ENCODE results near the gene FBXO41. TPM values are rescaled to one million over a fixed set of nuclear protein-coding genes. Genes with fewer than 3 reads are reported as not detected.

FBXO41 gene
- total RNA-seq, 2 experiments from 2014 or later: 20.4 to 57.9 TPM

- no peak for TF ChIP-seq EZH2phosphoT487 (IDR thresholded peaks at IDR 0.05; ENCODE audit: borderline replicate concordance, low read depth, low read length)
- no peaks in the 10 kb centered on the region for H3K9me2 ChIP-seq (ENCODE audit: insufficient read depth, low read length)
- no TSS peak for BruUV-seq (replicated peaks)
- H3K27ac ChIP-seq (ENCODE audit: low read depth, low read length, poor library complexity, severe bottlenecking): no peak overlapping the region
- no peaks in the 10 kb centered on the region for H3K9me3 ChIP-seq (ENCODE audit: low read length)
- peaks cover 82% of the 10 kb centered on the region for H3K36me3 ChIP-seq (ENCODE audit: insufficient read depth, low read length)
- peaks cover 7% of the 10 kb centered on the region for H3K4me1 ChIP-seq (ENCODE audit: insufficient read depth, low read length, poor library complexity, severe bottlenecking)
- ChIA-PET CTCF (ENCODE audit: unreplicated experiment) (no interaction called here), POLR2A (no interaction called here)
- DNase-seq (ENCODE audit: low spot score): no peak
- no peak overlapping the region for H3K4me3 ChIP-seq (ENCODE audit: low read depth, low read length, poor library complexity, severe bottlenecking)
- H4K20me1 ChIP-seq (ENCODE audit: insufficient read depth, low read length): no peaks in the 10 kb centered on the region
- H3K4me2 ChIP-seq (ENCODE audit: low read length): no peak overlapping the region
- intact Hi-C loops (cut with micrococcal nuclease; ENCODE audit: unreplicated experiment): no loop called here
- no peak overlapping the region for H2AFZ ChIP-seq (ENCODE audit: low read length)
- H3K79me2 ChIP-seq (ENCODE audit: insufficient read depth, low read depth, low read length): peaks cover 18% of the 10 kb centered on the region; the same call in 1 of the 2 replicates
Observed at GRCh38 chr2:73265298-73266060, 18.8 kb downstream of the FBXO41 start.

- intact Hi-C loops (cut with micrococcal nuclease; ENCODE audit: unreplicated experiment): no loop called here
- H3K4me1 ChIP-seq (ENCODE audit: insufficient read depth, low read length, poor library complexity, severe bottlenecking): peaks cover 3% of the 10 kb centered on the region
- TF ChIP-seq EZH2phosphoT487 (IDR thresholded peaks at IDR 0.05; ENCODE audit: borderline replicate concordance, low read depth, low read length) (no peak), CTCF (conservative IDR thresholded peaks at IDR 0.05; ENCODE audit: low read length) (no peak)
- no peaks in the 10 kb centered on the region for H3K9me2 ChIP-seq (ENCODE audit: insufficient read depth, low read length)
- ChIA-PET CTCF (ENCODE audit: unreplicated experiment) (no interaction called here), POLR2A (no interaction called here)
- no peak overlapping the region for H3K4me3 ChIP-seq (ENCODE audit: low read depth, low read length, poor library complexity, severe bottlenecking)
- no peak overlapping the region for H3K4me2 ChIP-seq (ENCODE audit: low read length)
- no peaks in the 10 kb centered on the region for H4K20me1 ChIP-seq (ENCODE audit: insufficient read depth, low read length)
- no peak overlapping the region for H3K27ac ChIP-seq (ENCODE audit: low read depth, low read length, poor library complexity, severe bottlenecking)
- H3K79me2 ChIP-seq (ENCODE audit: insufficient read depth, low read depth, low read length): peaks cover 16% of the 10 kb centered on the region; the same call in 1 of the 2 replicates
- peaks cover 82% of the 10 kb centered on the region for H3K36me3 ChIP-seq (ENCODE audit: insufficient read depth, low read length)
- no peak overlapping the region for H2AFZ ChIP-seq (ENCODE audit: low read length)
- no TSS peak for BruUV-seq (replicated peaks)
- H3K9me3 ChIP-seq (ENCODE audit: low read length): no peaks in the 10 kb centered on the region
- no peak for DNase-seq (ENCODE audit: low spot score)
Observed at GRCh38 chr2:73264783-73265182, 19.5 kb downstream of the FBXO41 start.

- Histone ChIP-seq H4K20me1 (ENCODE audit: insufficient read depth, low read length) (no peaks in the 10 kb centered on the region), H2AFZ (ENCODE audit: low read length) (no peak overlapping the region), H3K9me3 (ENCODE audit: low read length) (no peaks in the 10 kb centered on the region), H3K79me2 (ENCODE audit: insufficient read depth, low read depth, low read length) (peaks cover 14% of the 10 kb centered on the region; the same call in 1 of the 2 replicates), H3K4me1 (ENCODE audit: insufficient read depth, low read length, poor library complexity, severe bottlenecking) (no peaks in the 10 kb centered on the region), H3K36me3 (ENCODE audit: insufficient read depth, low read length) (peaks cover 85% of the 10 kb centered on the region), H3K4me2 (ENCODE audit: low read length) (no peak overlapping the region), H3K27ac (ENCODE audit: low read depth, low read length, poor library complexity, severe bottlenecking) (no peak overlapping the region), H3K4me3 (ENCODE audit: low read depth, low read length, poor library complexity, severe bottlenecking) (no peak overlapping the region), H3K9me2 (ENCODE audit: insufficient read depth, low read length) (no peaks in the 10 kb centered on the region)
- DNase-seq (ENCODE audit: low spot score): no peak
- ChIA-PET POLR2A (no interaction called here), CTCF (ENCODE audit: unreplicated experiment) (interaction anchor here (0.7 kb wide), 1 partner anchor 162 kb away, joined by 3 read pairs; no protein-coding TSS in a partner anchor)
- intact Hi-C loops (cut with micrococcal nuclease; ENCODE audit: unreplicated experiment): no loop called here
- BruUV-seq (replicated peaks): no TSS peak
- TF ChIP-seq EZH2phosphoT487 (IDR thresholded peaks at IDR 0.05; ENCODE audit: borderline replicate concordance, low read depth, low read length) (no peak), CTCF (conservative IDR thresholded peaks at IDR 0.05; ENCODE audit: low read length) (no peak)
Observed at GRCh38 chr2:73264332-73264606, 20.0 kb downstream of the FBXO41 start.

All from OCI-LY7 (cell line).